ENCODE results near the gene CFAP70. TPM values are rescaled to one million over a fixed set of nuclear protein-coding genes. Genes with fewer than 3 reads are reported as not detected.

Gene CFAP70
- total RNA-seq, 4 donors from 2014 or later = 1.1 to 1.8 (median 1.2) TPM

DNA sequence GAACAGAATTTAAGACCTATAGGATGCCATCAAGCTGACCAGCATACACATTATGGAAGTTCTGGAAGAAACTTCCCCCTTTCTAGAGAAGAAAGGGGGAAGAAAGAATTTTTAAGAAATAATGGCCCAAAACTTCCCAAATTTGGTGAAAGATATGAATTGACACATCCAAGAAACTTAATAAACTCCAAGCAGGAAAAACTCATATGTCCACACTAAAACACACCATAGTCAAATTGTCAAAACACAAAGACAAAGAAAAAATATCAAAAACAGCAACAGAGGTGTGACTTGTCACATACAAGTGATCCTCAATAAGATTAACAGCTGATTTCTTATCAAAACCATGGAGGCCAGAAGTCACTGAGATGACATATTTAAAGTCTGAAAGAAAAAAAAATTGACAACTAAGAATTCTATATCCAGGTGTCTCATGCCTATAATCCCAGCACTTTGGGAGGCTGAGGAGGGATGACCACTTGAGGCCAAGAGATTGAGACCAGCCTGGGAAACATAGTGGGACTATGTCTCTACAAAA lies 52.4 kb downstream of the CFAP70 start:
- H3K4me3 ChIP-seq = no peak overlapping the region
- H3K9me3 ChIP-seq = peaks cover 0 to 19% (median 0%) of the 10 kb centered on the region in 3 donors
- no peaks in the 10 kb centered on the region for H3K36me3 ChIP-seq
- no peaks in the 10 kb centered on the region for H3K4me1 ChIP-seq
- H3K27me3 ChIP-seq = no peaks in the 10 kb centered on the region
- no peak for TF ChIP-seq POLR2A (IDR thresholded peaks at IDR 0.05)
- TF ChIP-seq, protein P1, sequence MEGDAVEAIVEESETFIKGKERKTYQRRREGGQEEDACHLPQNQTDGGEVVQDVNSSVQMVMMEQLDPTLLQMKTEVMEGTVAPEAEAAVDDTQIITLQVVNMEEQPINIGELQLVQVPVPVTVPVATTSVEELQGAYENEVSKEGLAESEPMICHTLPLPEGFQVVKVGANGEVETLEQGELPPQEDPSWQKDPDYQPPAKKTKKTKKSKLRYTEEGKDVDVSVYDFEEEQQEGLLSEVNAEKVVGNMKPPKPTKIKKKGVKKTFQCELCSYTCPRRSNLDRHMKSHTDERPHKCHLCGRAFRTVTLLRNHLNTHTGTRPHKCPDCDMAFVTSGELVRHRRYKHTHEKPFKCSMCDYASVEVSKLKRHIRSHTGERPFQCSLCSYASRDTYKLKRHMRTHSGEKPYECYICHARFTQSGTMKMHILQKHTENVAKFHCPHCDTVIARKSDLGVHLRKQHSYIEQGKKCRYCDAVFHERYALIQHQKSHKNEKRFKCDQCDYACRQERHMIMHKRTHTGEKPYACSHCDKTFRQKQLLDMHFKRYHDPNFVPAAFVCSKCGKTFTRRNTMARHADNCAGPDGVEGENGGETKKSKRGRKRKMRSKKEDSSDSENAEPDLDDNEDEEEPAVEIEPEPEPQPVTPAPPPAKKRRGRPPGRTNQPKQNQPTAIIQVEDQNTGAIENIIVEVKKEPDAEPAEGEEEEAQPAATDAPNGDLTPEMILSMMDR (IDR thresholded peaks at IDR 0.05) = no peak
- TF ChIP-seq POLR2AphosphoS5 (IDR thresholded peaks at IDR 0.05) = no peak
- TF ChIP-seq EP300 (IDR thresholded peaks at IDR 0.05) = no peak
- H3K27ac ChIP-seq = no peak overlapping the region
- no peak for ATAC-seq

DNA sequence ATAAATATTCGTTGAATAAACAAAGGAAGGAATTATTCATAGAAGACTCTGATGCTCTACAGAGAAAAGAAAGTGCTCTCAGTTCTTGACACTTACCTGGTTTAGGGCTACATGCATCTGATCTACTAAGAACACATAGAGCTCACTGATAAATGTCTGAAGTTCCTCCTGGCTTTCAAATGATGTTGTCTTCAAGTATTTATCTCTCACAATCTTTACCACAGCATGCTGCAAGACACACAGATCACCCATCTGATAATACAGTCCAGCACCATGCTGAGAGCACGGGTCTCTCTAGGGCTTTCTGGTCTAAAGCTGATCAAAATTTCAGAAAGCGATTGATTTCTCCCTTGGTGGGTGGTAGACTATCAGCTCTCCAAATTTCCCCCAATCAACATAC lies 61.7 kb downstream of the CFAP70 start:
- TF ChIP-seq, protein P1 (IDR thresholded peaks at IDR 0.05) = no peak
- TF ChIP-seq POLR2AphosphoS5 (IDR thresholded peaks at IDR 0.05) = no peak
- no peaks in the 10 kb centered on the region for H3K4me1 ChIP-seq
- H3K36me3 ChIP-seq = no peaks in the 10 kb centered on the region
- H3K4me3 ChIP-seq = no peak overlapping the region
- no peaks in the 10 kb centered on the region for H3K27me3 ChIP-seq
- no peaks in the 10 kb centered on the region for H3K9me3 ChIP-seq
- WGBS, 2 donors (ENCODE audit: low coverage in 1 of 2) = 65 to 84% methylated on average over 3 of the region's 3 CpGs
- ATAC-seq = no peak
- H3K27ac ChIP-seq = no peak overlapping the region

DNA sequence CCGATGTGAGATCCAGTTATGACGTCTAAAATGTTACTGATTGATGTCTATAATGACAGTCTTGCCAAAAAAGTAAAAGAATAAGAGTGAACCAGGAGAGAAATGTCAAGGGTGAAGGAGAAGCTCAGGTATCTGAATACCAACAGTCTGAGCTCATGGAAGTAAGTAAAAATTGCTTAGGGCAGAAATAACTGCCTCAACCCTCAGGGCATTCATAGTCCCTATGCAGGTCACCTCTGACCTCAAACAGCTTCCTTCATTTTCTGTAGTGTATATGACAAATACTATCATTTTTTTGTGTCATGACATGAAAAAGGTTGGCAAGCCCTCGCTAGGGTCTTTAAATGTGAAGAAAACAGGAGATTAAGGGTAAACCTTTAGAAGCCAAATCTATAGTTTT lies 65.2 kb downstream of the CFAP70 start:
- WGBS, 2 donors (ENCODE audit: low coverage in 1 of 2) = 67 to 79% methylated on average over 3 of the region's 3 CpGs
- H3K36me3 ChIP-seq = peaks cover 0 to 8% of the 10 kb centered on the region in 2 donors
- ATAC-seq = no peak

DNA sequence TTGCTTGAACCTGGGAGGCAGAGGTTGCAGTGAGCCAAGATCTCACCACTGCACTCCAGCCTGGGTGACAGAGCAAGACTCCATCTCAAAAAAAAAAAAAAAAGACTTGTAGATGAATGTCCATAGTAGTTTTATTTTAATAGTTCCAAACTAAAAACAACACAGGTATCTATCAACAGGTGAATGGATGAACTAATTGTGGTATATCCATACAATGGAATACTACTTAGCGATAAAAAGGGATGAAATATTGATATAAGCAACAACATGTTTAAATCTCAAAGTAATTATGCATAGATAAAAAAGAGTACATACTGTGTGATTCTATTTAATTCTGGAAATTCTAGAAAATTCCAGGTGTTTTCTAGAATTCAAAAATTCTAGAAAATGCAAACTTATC lies 68.7 kb downstream of the CFAP70 start:
- 88 to 100% methylated on average over 1 of the region's 1 CpG for WGBS, 2 donors (ENCODE audit: low coverage in 1 of 2)
- TF ChIP-seq, protein P1 (IDR thresholded peaks at IDR 0.05) = no peak
- no peak for TF ChIP-seq POLR2AphosphoS5 (IDR thresholded peaks at IDR 0.05)
- no peak for TF ChIP-seq EP300 (IDR thresholded peaks at IDR 0.05)
- TF ChIP-seq POLR2A (IDR thresholded peaks at IDR 0.05) = no peak
- H3K27me3 ChIP-seq = no peaks in the 10 kb centered on the region

More for the DNA sequence above, 65.2 kb downstream of the CFAP70 start:
- Histone ChIP-seq H3K9me3 (no peaks in the 10 kb centered on the region), H3K4me1 (no peaks in the 10 kb centered on the region), H3K4me3 (no peak overlapping the region), H3K27me3 (no peaks in the 10 kb centered on the region), H3K27ac (no peak overlapping the region)
- no peak for TF ChIP-seq POLR2A (IDR thresholded peaks at IDR 0.05)
- TF ChIP-seq POLR2AphosphoS5 (IDR thresholded peaks at IDR 0.05) = no peak
- TF ChIP-seq, protein P1 (IDR thresholded peaks at IDR 0.05) = no peak

DNA sequence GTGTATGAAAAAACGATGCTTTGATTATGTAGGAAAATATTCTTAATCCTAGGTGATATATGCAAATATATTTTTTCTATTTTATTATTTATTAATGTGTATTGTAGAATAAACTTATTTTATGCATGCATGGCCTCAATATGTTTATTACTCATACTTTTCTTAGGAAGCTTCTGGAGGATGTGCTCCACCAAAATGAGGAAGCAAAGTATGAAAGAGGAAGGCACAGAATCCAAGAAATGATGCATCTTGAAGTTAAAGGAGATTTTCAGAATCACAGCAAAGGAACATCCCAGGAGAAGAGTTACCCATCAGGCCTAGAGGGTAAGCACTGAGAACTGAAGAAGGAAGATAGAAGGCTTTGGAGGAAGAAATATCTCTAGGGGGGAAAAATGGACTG lies 71.2 kb downstream of the CFAP70 start:
- Histone ChIP-seq H3K27ac (no peak overlapping the region), H3K36me3 (peaks cover 0 to 8% of the 10 kb centered on the region in 2 donors), H3K27me3 (no peaks in the 10 kb centered on the region), H3K4me3 (no peak overlapping the region), H3K9me3 (no peaks in the 10 kb centered on the region), H3K4me1 (no peaks in the 10 kb centered on the region)
- no peak for ATAC-seq
- 64 to 73% methylated on average over 1 of the region's 1 CpG for WGBS, 2 donors (ENCODE audit: low coverage in 1 of 2)
- no peak for TF ChIP-seq POLR2AphosphoS5 (IDR thresholded peaks at IDR 0.05)
- TF ChIP-seq POLR2A (IDR thresholded peaks at IDR 0.05) = no peak
- no peak for TF ChIP-seq EP300 (IDR thresholded peaks at IDR 0.05)
- TF ChIP-seq, protein P1 (IDR thresholded peaks at IDR 0.05) = no peak

More for the DNA sequence above, 68.7 kb downstream of the CFAP70 start:
- ATAC-seq = no peak
- Histone ChIP-seq H3K9me3 (no peaks in the 10 kb centered on the region), H3K27ac (no peak overlapping the region), H3K4me3 (no peak overlapping the region), H3K4me1 (no peaks in the 10 kb centered on the region), H3K36me3 (peaks cover 0 to 8% of the 10 kb centered on the region in 2 donors)

Measured in gastroesophageal sphincter (tissue), 4 donors.